GM12891 (cell line): Measurements from ENCODE around the gene STAT5B.

ENCODE experiments used
- PAX5 ChIP-seq: IDR thresholded peaks from 2 replicates; pipeline ENCODE4 v1.6.1; 2011; ENCODE audit warnings: low read length, moderate library complexity, mild to moderate bottlenecking; ENCODE audit not compliant: insufficient read depth, severe bottlenecking
- POLR2AphosphoS5 ChIP-seq: IDR thresholded peaks from 2 replicates; pipeline ENCODE4 v1.6.1; 2011; ENCODE audit warnings: low read depth, low read length, control low read depth

DNA sequence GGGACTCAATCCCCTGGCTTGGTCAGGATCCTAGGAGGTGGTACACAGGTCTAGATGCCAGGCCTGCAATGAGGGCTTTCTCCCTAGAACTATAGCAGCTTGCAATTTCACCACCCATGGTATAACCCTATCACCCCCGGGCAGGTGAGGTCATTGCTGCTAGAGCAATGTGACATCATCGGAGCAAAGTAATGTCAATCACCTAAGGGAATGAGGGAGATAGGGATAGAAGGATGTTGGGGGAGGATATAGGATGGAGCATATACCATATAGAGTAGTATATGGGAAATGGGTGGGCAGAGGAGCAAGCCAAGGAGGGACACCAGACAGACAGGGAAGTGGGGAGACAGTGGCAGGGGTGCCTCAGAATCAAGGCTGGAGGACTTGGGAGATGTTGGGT, 98.5 kb downstream of the STAT5B start:
- TF ChIP-seq PAX5 (no peak), POLR2AphosphoS5 (no peak)
